ENCODE results near the gene TPI1.
A peak's percentile ranks its signal among the peaks of the same experiment; 100 is the strongest.

TPI1 gene
- total RNA-seq, result 124 to 219 (median 214) reads per million in 3 donors

DNA sequence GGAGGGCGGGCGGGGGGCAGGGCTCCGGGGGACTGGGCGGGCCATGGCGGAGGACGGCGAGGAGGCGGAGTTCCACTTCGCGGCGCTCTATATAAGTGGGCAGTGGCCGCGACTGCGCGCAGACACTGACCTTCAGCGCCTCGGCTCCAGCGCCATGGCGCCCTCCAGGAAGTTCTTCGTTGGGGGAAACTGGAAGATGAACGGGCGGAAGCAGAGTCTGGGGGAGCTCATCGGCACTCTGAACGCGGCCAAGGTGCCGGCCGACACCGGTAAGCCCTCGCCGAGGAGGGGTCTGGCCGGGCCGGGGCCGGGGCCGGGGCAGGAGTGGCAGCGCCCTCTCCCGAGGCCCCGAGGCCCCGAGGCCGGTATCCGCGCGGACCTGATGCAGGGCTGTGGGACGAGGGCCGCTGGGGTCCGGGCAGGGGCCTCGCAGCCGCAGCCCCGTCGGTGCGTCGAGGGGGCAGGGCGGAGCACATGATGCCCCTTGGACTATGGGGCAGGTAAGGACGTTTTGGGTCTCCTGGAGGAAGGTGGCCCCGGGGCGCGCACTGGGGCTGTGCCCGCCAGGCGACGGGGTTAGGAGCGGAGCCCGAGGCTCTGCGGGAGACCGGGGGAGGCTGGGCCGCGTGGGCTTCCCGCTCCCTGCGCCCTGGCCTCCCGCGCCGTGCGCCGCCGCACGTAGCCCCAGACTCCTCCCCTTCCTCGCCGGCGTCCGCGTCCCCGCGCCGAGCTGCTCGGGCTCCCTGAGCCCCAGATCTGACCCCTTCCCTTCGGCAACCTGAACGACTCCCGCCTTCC lies at the start of gene TPI1:
TPI1 (plus strand) TSS at position 119 of the 798 bp plus-strand sequence; CDS start at position 155, 36 bp downstream.
- peak within 1 kb of the TSS; percentile 93 for H3K4me3 ChIP-seq (ENCODE audit: insufficient read depth, low read depth, low read length, poor library complexity, severe bottlenecking)
- no peaks in the 10 kb centered on the region for H3K9me3 ChIP-seq (ENCODE audit: control insufficient read depth, low read length)
- peak; percentile 66 to 79 (median 75) for DNase-seq
- H3K27me3 ChIP-seq (replicated peaks; ENCODE audit: control insufficient read depth, insufficient read depth, low read length, poor library complexity, severe bottlenecking), result no peaks in the 10 kb centered on the region
- H3K27ac ChIP-seq (ENCODE audit: insufficient read depth, low read length, poor library complexity, severe bottlenecking), result peak within 1 kb of the TSS; percentile 79
- H3K36me3 ChIP-seq (ENCODE audit: control insufficient read depth, insufficient read depth, low read length), result peaks cover 28% of the 10 kb centered on the region
- H3K4me1 ChIP-seq (ENCODE audit: control insufficient read depth, insufficient read depth, low read length, poor library complexity, severe bottlenecking), result peaks cover 44% of the 10 kb centered on the region

DNA sequence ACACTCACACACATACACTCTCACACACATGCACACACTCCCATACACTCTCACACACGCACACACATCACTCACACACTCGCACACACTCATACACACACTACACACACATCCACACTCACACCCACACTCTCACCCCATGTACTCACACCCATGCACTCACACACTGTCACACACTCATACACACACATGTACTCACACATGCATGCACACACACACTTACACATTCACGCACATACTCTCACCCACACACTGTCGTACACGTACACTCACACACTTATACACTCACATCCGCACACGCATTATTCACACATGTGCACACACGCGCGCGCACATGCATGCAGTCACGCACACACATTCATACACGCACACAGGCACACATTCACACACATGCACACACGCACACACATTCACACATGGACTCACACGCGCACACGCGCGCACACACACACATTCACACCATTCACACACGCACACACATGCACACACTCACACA lies 49.6 kb upstream of the TPI1 start:
- H3K9me3 ChIP-seq (ENCODE audit: control insufficient read depth, low read length), result no peaks in the 10 kb centered on the region
- peaks cover 10% of the 10 kb centered on the region for H3K4me1 ChIP-seq (ENCODE audit: control insufficient read depth, insufficient read depth, low read length, poor library complexity, severe bottlenecking)
- DNase-seq, result no peak
- H3K4me3 ChIP-seq (ENCODE audit: insufficient read depth, low read depth, low read length, poor library complexity, severe bottlenecking), result no peak overlapping the region
- no peak overlapping the region for H3K27ac ChIP-seq (ENCODE audit: insufficient read depth, low read length, poor library complexity, severe bottlenecking)
- H3K27me3 ChIP-seq (replicated peaks; ENCODE audit: control insufficient read depth, insufficient read depth, low read length, poor library complexity, severe bottlenecking), result no peaks in the 10 kb centered on the region
- peaks cover 60% of the 10 kb centered on the region for H3K36me3 ChIP-seq (ENCODE audit: control insufficient read depth, insufficient read depth, low read length)

DNA sequence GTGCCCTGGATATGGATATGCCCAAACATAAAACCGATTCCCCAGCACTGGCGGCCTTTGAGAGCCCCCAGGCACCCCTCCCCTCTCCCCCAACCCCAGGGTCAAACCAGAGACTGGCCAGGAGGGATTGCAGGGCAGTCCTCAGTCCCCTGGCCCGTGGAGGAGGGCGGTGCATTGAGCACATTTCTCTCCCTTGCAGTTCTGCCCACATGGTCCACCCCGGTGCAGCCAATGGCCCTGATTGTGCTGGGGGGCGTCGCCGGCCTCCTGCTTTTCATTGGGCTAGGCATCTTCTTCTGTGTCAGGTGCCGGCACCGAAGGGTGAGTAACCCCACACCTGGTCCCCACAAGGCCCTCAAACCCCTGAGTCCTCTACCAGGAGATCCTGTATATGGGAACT lies 49.1 kb upstream of the TPI1 start:
- no peak overlapping the region for H3K4me3 ChIP-seq (ENCODE audit: insufficient read depth, low read depth, low read length, poor library complexity, severe bottlenecking)
- H3K27me3 ChIP-seq (replicated peaks; ENCODE audit: control insufficient read depth, insufficient read depth, low read length, poor library complexity, severe bottlenecking), result no peaks in the 10 kb centered on the region
- DNase-seq, result no peak
- H3K9me3 ChIP-seq (ENCODE audit: control insufficient read depth, low read length), result no peaks in the 10 kb centered on the region
- no peak overlapping the region for H3K27ac ChIP-seq (ENCODE audit: insufficient read depth, low read length, poor library complexity, severe bottlenecking)
- peaks cover 10% of the 10 kb centered on the region for H3K4me1 ChIP-seq (ENCODE audit: control insufficient read depth, insufficient read depth, low read length, poor library complexity, severe bottlenecking)
- H3K36me3 ChIP-seq (ENCODE audit: control insufficient read depth, insufficient read depth, low read length), result peaks cover 60% of the 10 kb centered on the region

DNA sequence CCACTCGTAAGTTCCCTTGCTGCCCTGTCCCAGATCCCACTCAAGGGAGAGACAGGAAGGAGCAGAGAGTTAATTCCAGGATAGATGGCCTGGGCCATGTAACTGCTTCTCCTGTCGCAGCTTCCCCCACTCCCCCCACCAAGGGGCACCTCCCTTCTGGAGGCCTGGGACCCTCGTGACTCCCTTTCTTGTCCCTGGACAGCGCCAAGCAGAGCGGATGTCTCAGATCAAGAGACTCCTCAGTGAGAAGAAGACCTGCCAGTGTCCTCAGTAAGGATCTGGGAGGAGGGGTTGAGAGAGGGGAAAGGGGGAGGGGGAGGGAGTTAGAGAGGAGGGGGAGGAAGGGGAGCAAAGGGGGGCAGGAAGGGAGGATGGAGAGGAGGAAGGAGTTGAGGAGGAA lies 48.7 kb upstream of the TPI1 start:
- no peaks in the 10 kb centered on the region for H3K27me3 ChIP-seq (replicated peaks; ENCODE audit: control insufficient read depth, insufficient read depth, low read length, poor library complexity, severe bottlenecking)
- peaks cover 60% of the 10 kb centered on the region for H3K36me3 ChIP-seq (ENCODE audit: control insufficient read depth, insufficient read depth, low read length)
- H3K4me1 ChIP-seq (ENCODE audit: control insufficient read depth, insufficient read depth, low read length, poor library complexity, severe bottlenecking), result peaks cover 10% of the 10 kb centered on the region
- no peaks in the 10 kb centered on the region for H3K9me3 ChIP-seq (ENCODE audit: control insufficient read depth, low read length)
- H3K27ac ChIP-seq (ENCODE audit: insufficient read depth, low read length, poor library complexity, severe bottlenecking), result no peak overlapping the region
- H3K4me3 ChIP-seq (ENCODE audit: insufficient read depth, low read depth, low read length, poor library complexity, severe bottlenecking), result no peak overlapping the region
- DNase-seq, result no peak

GRCh38 chr12:6819106-6820030 lies 48.0 kb upstream of the TPI1 start:
- H3K4me1 ChIP-seq (ENCODE audit: control insufficient read depth, insufficient read depth, low read length, poor library complexity, severe bottlenecking), result peaks cover 10% of the 10 kb centered on the region
- no peak overlapping the region for H3K4me3 ChIP-seq (ENCODE audit: insufficient read depth, low read depth, low read length, poor library complexity, severe bottlenecking)
- H3K9me3 ChIP-seq (ENCODE audit: control insufficient read depth, low read length), result no peaks in the 10 kb centered on the region
- no peak overlapping the region for H3K27ac ChIP-seq (ENCODE audit: insufficient read depth, low read length, poor library complexity, severe bottlenecking)
- no peaks in the 10 kb centered on the region for H3K27me3 ChIP-seq (replicated peaks; ENCODE audit: control insufficient read depth, insufficient read depth, low read length, poor library complexity, severe bottlenecking)
- H3K36me3 ChIP-seq (ENCODE audit: control insufficient read depth, insufficient read depth, low read length), result peaks cover 56% of the 10 kb centered on the region
- no peak for DNase-seq

DNA sequence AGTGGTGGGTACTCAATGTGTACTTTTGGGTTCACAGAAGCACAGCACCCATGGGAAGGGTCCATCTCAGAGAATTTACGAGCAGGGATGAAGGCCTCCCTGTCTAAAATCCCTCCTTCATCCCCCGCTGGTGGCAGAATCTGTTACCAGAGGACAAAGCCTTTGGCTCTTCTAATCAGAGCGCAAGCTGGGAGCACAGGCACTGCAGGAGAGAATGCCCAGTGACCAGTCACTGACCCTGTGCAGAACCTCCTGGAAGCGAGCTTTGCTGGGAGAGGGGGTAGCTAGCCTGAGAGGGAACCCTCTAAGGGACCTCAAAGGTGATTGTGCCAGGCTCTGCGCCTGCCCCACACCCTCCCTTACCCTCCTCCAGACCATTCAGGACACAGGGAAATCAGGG lies 47.2 kb upstream of the TPI1 start:
- Histone ChIP-seq H3K4me1 (ENCODE audit: control insufficient read depth, insufficient read depth, low read length, poor library complexity, severe bottlenecking) (peaks cover 10% of the 10 kb centered on the region), H3K9me3 (ENCODE audit: control insufficient read depth, low read length) (no peaks in the 10 kb centered on the region), H3K36me3 (ENCODE audit: control insufficient read depth, insufficient read depth, low read length) (peaks cover 48% of the 10 kb centered on the region), H3K4me3 (ENCODE audit: insufficient read depth, low read depth, low read length, poor library complexity, severe bottlenecking) (no peak overlapping the region), H3K27ac (ENCODE audit: insufficient read depth, low read length, poor library complexity, severe bottlenecking) (no peak overlapping the region), H3K27me3 (replicated peaks; ENCODE audit: control insufficient read depth, insufficient read depth, low read length, poor library complexity, severe bottlenecking) (no peaks in the 10 kb centered on the region)
- no peak for DNase-seq

- DNase-seq, result no peak
- Histone ChIP-seq H3K4me1 (ENCODE audit: control insufficient read depth, insufficient read depth, low read length, poor library complexity, severe bottlenecking) (peaks cover 10% of the 10 kb centered on the region), H3K4me3 (ENCODE audit: insufficient read depth, low read depth, low read length, poor library complexity, severe bottlenecking) (peak within 1 kb of the TSS; percentile 14), H3K27me3 (replicated peaks; ENCODE audit: control insufficient read depth, insufficient read depth, low read length, poor library complexity, severe bottlenecking) (no peaks in the 10 kb centered on the region), H3K27ac (ENCODE audit: insufficient read depth, low read length, poor library complexity, severe bottlenecking) (no peak within 1 kb of the TSS), H3K36me3 (ENCODE audit: control insufficient read depth, insufficient read depth, low read length) (peaks cover 32% of the 10 kb centered on the region), H3K9me3 (ENCODE audit: control insufficient read depth, low read length) (no peaks in the 10 kb centered on the region)
These were observed 45.5 kb upstream of the TPI1 start, which contains the start of gene GPR162 for GRCh38 chr12:6821591-6822425. Gene GPR162, plus strand, starts transcription at chr12:6821821. Its CDS starts 2,078 bp downstream, at chr12:6823899.

DNA sequence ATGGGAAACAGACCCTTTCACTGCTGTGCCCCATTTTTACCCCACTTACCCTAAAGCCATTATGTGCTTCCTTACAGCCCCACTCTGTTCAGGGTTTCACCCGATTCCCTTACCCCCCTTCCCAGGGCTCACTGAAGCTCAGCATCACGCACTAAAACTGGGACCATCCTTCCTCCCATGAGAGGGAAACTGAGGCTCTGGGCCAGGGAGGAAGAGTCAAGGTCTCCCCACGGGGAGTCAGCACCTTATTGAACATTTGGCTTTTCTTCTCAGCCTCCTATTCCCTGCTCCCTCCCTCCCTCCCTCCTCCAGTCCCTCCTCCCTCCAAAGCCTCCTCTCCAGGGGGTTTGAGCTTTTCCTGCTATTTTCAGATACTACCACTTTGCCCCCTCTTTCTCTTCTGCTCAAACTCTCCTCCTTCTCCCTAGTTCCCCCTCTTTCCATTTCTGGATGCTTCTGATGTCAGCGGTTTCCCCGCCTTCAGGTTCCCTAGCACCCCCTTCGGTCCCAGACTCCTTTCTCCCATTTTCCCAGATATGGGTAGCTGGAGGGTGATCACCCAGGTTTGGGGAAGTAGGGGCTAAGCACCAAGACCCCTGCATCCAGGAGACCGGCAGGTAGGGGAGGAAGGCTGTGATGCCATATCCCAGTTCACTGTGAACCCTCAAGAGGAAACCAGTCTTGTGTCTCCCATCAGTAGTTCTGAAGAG lies 44.8 kb upstream of the TPI1 start:
- Histone ChIP-seq H3K4me1 (ENCODE audit: control insufficient read depth, insufficient read depth, low read length, poor library complexity, severe bottlenecking) (peaks cover 10% of the 10 kb centered on the region), H3K36me3 (ENCODE audit: control insufficient read depth, insufficient read depth, low read length) (peaks cover 24% of the 10 kb centered on the region), H3K9me3 (ENCODE audit: control insufficient read depth, low read length) (no peaks in the 10 kb centered on the region), H3K4me3 (ENCODE audit: insufficient read depth, low read depth, low read length, poor library complexity, severe bottlenecking) (no peak overlapping the region), H3K27me3 (replicated peaks; ENCODE audit: control insufficient read depth, insufficient read depth, low read length, poor library complexity, severe bottlenecking) (peaks cover 6% of the 10 kb centered on the region), H3K27ac (ENCODE audit: insufficient read depth, low read length, poor library complexity, severe bottlenecking) (no peak overlapping the region)
- no peak for DNase-seq
